ENCODE measurements around the gene HHEX.

- TF ChIP-seq ARNTL (CRISPR knock-in tag; IDR thresholded peaks at IDR 0.05; ENCODE audit: borderline replicate concordance, low read depth) (no peak), RARB (CRISPR knock-in tag; IDR thresholded peaks at IDR 0.05) (no peak), CSRNP3 (CRISPR knock-in tag; IDR thresholded peaks at IDR 0.05) (no peak), GLIS3 (CRISPR knock-in tag; IDR thresholded peaks at IDR 0.05) (no peak)
Measured at GRCh38 chr10:92677708-92678107, 12.0 kb upstream of the HHEX start.
